MG63 (cell line): ENCODE data around the gene PCNT. TPM values are rescaled to one million over a fixed set of nuclear protein-coding genes. Genes with fewer than 3 reads are reported as not detected.

ENCODE experiments used
- total RNA-seq: library from RNA; depleted of rRNA; stranded (reverse); fragments of >200 nt; shearing (Covaris generic); gene quantifications from 2 replicates; pipeline ENCODE4 v1.2.3, GENCODE V29; 2014; ENCODE audit warnings: low replicate concordance; rRNA removed

PCNT gene
- total RNA-seq, 1 experiment from 2014 or later: 51.7 TPM

Other genes with a start within 250 kb of the PCNT start
- 949 and 1,198 TPM in 2 replicates for gene COL6A2, start 226.0 kb upstream of the PCNT start, total RNA-seq
- gene FTCD, start 168.6 kb upstream of the PCNT start, total RNA-seq: not detected in 2 replicates
- 2.0 and 2.4 TPM in 2 replicates for gene SPATC1L, start 139.7 kb upstream of the PCNT start, total RNA-seq
- 46.6 and 66.7 TPM in 2 replicates for gene LSS, start 95.4 kb upstream of the PCNT start, total RNA-seq
- 76.0 and 108 TPM in 2 replicates for gene MCM3AP, start 38.5 kb upstream of the PCNT start, total RNA-seq
- 42.8 and 55.8 TPM in 2 replicates for gene YBEY, start 37.8 kb upstream of the PCNT start, total RNA-seq
- gene C21orf58, start 286 bp upstream of the PCNT start, total RNA-seq: 3.0 and 4.7 TPM in 2 replicates
- gene DIP2A, start 134.7 kb downstream of the PCNT start, total RNA-seq: 15.9 and 32.1 TPM in 2 replicates